ENCODE measurements around the gene ABCG8. TPM values are rescaled to one million over a fixed set of nuclear protein-coding genes. Genes with fewer than 3 reads are reported as not detected.
A peak's percentile ranks its signal among the peaks of the same experiment; 100 is the strongest.
"Not testable (repeated sequence)": the region's sequence is repeated elsewhere in the genome, so short reads cannot be mapped to it uniquely, and the experiment has no call there.

Gene ABCG8
- polyA plus RNA-seq, 4 donors = 10.5 to 38.9 (median 24.7) TPM

DNA sequence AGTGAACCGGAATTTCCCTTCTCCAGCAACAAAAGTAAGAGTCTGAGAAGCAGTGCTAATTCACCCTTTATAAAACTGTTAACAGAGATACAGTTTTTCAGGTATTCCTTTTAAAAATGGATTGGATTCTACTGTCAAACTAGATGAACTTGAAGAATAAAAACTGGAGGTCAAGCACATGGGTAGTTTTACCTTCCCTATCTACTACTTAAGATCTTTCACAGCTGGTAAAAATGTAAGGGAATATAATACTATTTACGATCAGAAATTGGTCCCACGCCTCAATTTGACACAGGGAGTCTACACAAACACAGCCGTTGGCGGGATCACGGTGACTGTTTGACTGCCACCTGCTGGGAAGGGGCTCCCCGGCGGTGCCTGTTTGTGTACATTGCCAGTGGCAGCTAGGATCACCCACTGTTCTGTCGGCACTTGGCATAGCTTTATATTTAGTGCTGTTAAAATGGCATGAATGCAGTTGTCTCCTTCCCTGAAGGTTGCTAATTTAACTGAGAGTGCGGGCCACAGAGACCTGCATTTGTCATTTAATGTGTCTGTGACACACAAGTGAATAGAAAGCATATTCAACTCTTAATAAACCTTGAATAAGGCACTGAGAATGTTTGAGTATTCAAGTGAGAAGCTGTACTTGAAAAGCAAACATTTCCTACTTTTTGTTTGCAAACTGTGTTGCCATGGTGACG, 59.5 kb downstream of the ABCG8 start:
- Histone ChIP-seq H3K27me3 (ENCODE audit: control insufficient read depth in 3 of 3, insufficient read depth in 3 of 3, low read length in 3 of 3) (no peaks in the 10 kb centered on the region), H3K36me3 (ENCODE audit: control insufficient read depth in 3 of 3, insufficient read depth in 2 of 3, low read depth in 1 of 3, low read length in 3 of 3) (peaks cover 8 to 15% (median 15%) of the 10 kb centered on the region in 3 donors), H3K4me3 (ENCODE audit: low read depth in 1 of 3, low read length in 3 of 3) (no peak overlapping the region), H3K9me3 (ENCODE audit: control insufficient read depth in 2 of 2, insufficient read depth in 1 of 2, low read depth in 1 of 2, low read length in 1 of 2) (no peaks in the 10 kb centered on the region), H3K4me1 (ENCODE audit: control insufficient read depth in 3 of 3, insufficient read depth in 2 of 3, low read depth in 1 of 3, low read length in 2 of 3) (peaks cover 0 to 2% (median 0%) of the 10 kb centered on the region in 3 donors), H3K27ac (ENCODE audit: low read depth in 1 of 3, low read length in 2 of 3) (no peak overlapping the region)
- 41 to 58% (median 58%) methylated on average over 11 of the region's 11 CpGs for WGBS, 3 donors
- FAIRE-seq (no peak), DNase-seq (peak; percentile 62 to 66)

DNA sequence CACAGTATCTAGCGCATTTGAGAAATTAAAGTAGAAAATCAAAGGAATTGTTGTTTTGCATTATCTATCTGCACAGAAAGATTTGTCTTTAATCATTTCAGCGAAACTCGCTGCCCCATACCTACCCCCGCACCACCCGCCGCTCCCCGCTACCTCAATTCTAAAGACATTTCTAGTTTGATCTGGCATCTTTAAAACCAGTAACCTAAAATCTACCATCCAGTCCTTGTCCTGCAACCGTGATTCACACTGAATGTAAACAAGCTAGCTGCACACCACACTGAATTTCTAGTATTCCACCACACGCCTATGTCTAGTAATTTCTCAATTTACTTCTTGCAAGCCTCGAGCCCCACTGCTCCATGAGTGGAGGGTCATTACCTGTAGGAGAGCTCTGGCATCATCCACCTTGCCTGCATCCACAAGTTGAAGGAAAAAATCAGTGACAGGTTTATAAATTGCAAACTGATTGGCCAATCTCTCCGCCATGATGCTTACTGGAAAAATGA, 60.1 kb downstream of the ABCG8 start:
- H3K4me3 ChIP-seq (ENCODE audit: low read depth in 1 of 3, low read length in 3 of 3) = no peak overlapping the region
- FAIRE-seq = no peak
- no peaks in the 10 kb centered on the region for H3K9me3 ChIP-seq (ENCODE audit: control insufficient read depth in 2 of 2, insufficient read depth in 1 of 2, low read depth in 1 of 2, low read length in 1 of 2)
- WGBS, 3 donors = 89 to 92% (median 90%) methylated on average over 11 of the region's 11 CpGs
- no peak for DNase-seq
- no peak overlapping the region for H3K27ac ChIP-seq (ENCODE audit: low read depth in 1 of 3, low read length in 2 of 3)
- H3K36me3 ChIP-seq (ENCODE audit: control insufficient read depth in 3 of 3, insufficient read depth in 2 of 3, low read depth in 1 of 3, low read length in 3 of 3) = peaks cover 5 to 17% (median 15%) of the 10 kb centered on the region in 3 donors
- no peaks in the 10 kb centered on the region for H3K27me3 ChIP-seq (ENCODE audit: control insufficient read depth in 3 of 3, insufficient read depth in 3 of 3, low read length in 3 of 3)
- peaks cover 0 to 2% (median 0%) of the 10 kb centered on the region in 3 donors for H3K4me1 ChIP-seq (ENCODE audit: control insufficient read depth in 3 of 3, insufficient read depth in 2 of 3, low read depth in 1 of 3, low read length in 2 of 3)

DNA sequence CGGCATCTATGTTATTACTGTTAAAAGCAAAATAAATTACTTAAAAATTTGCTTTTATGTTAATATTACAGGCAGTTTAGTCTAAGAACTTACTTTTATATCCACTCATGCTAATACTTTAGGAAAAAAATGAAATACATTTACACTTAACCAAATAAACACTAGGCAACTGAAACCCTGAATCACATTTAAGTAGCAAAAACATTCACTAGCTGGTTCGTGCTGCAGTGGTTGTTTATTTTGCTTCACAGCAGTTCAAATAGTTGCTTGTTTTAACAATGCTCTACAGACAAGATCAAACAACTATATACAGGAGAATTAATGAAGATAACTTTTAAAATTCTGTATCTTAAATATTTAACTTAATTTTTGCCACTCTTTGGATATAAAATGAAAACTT, 60.8 kb downstream of the ABCG8 start:
- 83 to 89% (median 87%) methylated on average over 2 of the region's 2 CpGs for WGBS, 3 donors
- H3K36me3 ChIP-seq (ENCODE audit: control insufficient read depth in 3 of 3, insufficient read depth in 2 of 3, low read depth in 1 of 3, low read length in 3 of 3) = peaks cover 3 to 22% (median 15%) of the 10 kb centered on the region in 3 donors
- H3K27me3 ChIP-seq (ENCODE audit: control insufficient read depth in 3 of 3, insufficient read depth in 3 of 3, low read length in 3 of 3) = no peaks in the 10 kb centered on the region
- H3K9me3 ChIP-seq (ENCODE audit: control insufficient read depth in 2 of 2, insufficient read depth in 1 of 2, low read depth in 1 of 2, low read length in 1 of 2) = no peaks in the 10 kb centered on the region
- FAIRE-seq (no peak), DNase-seq (no peak)
- H3K4me3 ChIP-seq (ENCODE audit: low read depth in 1 of 3, low read length in 3 of 3) = no peak overlapping the region
- H3K4me1 ChIP-seq (ENCODE audit: control insufficient read depth in 3 of 3, insufficient read depth in 2 of 3, low read depth in 1 of 3, low read length in 2 of 3) = peaks cover 0 to 2% (median 0%) of the 10 kb centered on the region in 3 donors
- no peak overlapping the region for H3K27ac ChIP-seq (ENCODE audit: low read depth in 1 of 3, low read length in 2 of 3)

DNA sequence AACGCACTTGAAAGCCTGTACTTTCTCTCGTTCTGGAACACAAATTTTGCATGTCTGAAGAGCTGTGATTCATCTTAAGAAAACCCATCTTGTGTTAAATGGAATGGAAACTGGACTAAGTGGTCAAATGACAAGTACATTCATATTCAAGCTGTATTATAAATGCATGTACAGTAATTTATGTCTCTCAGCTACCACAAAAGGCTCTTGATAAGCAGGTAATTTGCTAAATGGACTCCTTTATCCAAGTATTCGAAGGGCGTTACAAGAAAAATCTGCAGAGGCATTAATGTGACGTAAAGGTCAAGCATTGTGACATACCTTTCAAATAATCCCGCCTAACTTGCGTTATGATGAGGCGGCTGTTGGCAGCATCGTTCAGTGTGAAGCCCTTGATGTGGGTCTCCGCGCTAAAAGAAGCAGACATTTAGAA, 66.6 kb downstream of the ABCG8 start:
- Histone ChIP-seq H3K4me3 (ENCODE audit: low read depth in 1 of 3, low read length in 3 of 3) (no peak overlapping the region), H3K4me1 (ENCODE audit: control insufficient read depth in 3 of 3, insufficient read depth in 2 of 3, low read depth in 1 of 3, low read length in 2 of 3) (no peaks in the 10 kb centered on the region), H3K9me3 (ENCODE audit: control insufficient read depth in 2 of 2, insufficient read depth in 1 of 2, low read depth in 1 of 2, low read length in 1 of 2) (no peaks in the 10 kb centered on the region), H3K27ac (ENCODE audit: low read depth in 1 of 3, low read length in 2 of 3) (no peak overlapping the region), H3K36me3 (ENCODE audit: control insufficient read depth in 3 of 3, insufficient read depth in 2 of 3, low read depth in 1 of 3, low read length in 3 of 3) (peaks cover 3 to 24% (median 6%) of the 10 kb centered on the region in 3 donors), H3K27me3 (ENCODE audit: control insufficient read depth in 3 of 3, insufficient read depth in 3 of 3, low read length in 3 of 3) (no peaks in the 10 kb centered on the region)
- DNase-seq (no peak), FAIRE-seq (no peak)
- WGBS, 3 donors = 87 to 93% (median 88%) methylated on average over 11 of the region's 11 CpGs

DNA sequence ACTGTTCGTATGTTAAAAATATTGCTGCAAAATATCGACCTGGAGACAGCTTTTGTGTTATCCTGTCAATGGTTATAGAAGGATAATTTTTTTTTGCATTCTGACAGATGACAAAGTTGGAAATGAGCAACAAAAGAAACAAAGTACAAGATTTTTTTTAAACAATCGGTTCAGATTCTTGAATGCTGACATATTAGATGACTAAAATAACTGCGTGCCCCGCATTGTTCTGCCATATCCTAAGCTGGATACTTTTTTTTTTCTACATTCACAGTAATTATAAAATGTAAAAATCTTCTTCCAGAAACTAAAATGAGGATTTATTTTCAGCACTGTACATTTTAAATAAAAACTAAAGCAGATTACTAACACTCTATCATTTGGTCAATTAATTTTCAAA, 67.1 kb downstream of the ABCG8 start:
- whole genome bisulfite sequencing, 3 donors = 89 to 93% (median 91%) methylated on average over 5 of the region's 5 CpGs
- Histone ChIP-seq H3K4me1 (ENCODE audit: control insufficient read depth in 3 of 3, insufficient read depth in 2 of 3, low read depth in 1 of 3, low read length in 2 of 3) (no peaks in the 10 kb centered on the region), H3K27me3 (ENCODE audit: control insufficient read depth in 3 of 3, insufficient read depth in 3 of 3, low read length in 3 of 3) (no peaks in the 10 kb centered on the region), H3K36me3 (ENCODE audit: control insufficient read depth in 3 of 3, insufficient read depth in 2 of 3, low read depth in 1 of 3, low read length in 3 of 3) (peaks cover 3 to 24% (median 6%) of the 10 kb centered on the region in 3 donors), H3K4me3 (ENCODE audit: low read depth in 1 of 3, low read length in 3 of 3) (no peak overlapping the region), H3K27ac (ENCODE audit: low read depth in 1 of 3, low read length in 2 of 3) (no peak overlapping the region), H3K9me3 (ENCODE audit: control insufficient read depth in 2 of 2, insufficient read depth in 1 of 2, low read depth in 1 of 2, low read length in 1 of 2) (no peaks in the 10 kb centered on the region)
- DNase-seq (no peak), FAIRE-seq (no peak)

DNA sequence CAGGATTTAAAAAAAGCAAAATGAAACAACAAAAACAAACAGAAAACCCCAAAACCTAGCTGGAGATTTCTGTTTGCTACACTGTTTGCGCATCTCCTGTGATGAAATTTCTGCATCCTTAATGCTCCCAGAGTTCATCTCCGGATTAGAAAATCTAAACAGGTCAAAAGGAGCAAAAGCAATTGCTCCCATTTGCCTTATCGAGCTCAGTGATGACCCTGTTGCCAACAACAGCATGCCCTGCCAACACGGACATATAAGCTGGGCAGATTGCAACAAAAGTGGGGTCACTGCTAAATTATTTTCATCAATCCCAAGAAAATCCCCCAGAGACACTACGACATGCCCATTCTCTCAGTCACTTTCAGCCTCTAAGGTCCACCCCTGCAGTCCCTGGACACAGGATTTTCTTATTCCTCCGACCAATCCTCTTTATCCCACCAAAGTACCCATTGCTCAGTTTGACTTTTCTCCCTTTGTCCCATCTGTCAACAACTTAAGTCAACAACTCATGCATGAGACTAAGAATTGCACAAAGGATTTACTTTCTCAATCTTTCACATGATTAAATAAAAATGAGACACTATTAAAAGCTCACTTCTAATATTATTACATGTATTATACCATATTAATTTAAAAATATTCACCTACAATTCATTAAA, 67.8 kb downstream of the ABCG8 start:
- 93 to 95% (median 94%) methylated on average over 6 of the region's 6 CpGs for WGBS, 3 donors
- DNase-seq (no peak), FAIRE-seq (no peak)
- no peaks in the 10 kb centered on the region for H3K9me3 ChIP-seq (ENCODE audit: control insufficient read depth in 2 of 2, insufficient read depth in 1 of 2, low read depth in 1 of 2, low read length in 1 of 2)
- H3K4me3 ChIP-seq (ENCODE audit: low read depth in 1 of 3, low read length in 3 of 3) = no peak overlapping the region
- H3K4me1 ChIP-seq (ENCODE audit: control insufficient read depth in 3 of 3, insufficient read depth in 2 of 3, low read depth in 1 of 3, low read length in 2 of 3) = no peaks in the 10 kb centered on the region
- H3K27ac ChIP-seq (ENCODE audit: low read depth in 1 of 3, low read length in 2 of 3) = no peak overlapping the region
- no peaks in the 10 kb centered on the region for H3K27me3 ChIP-seq (ENCODE audit: control insufficient read depth in 3 of 3, insufficient read depth in 3 of 3, low read length in 3 of 3)
- H3K36me3 ChIP-seq (ENCODE audit: control insufficient read depth in 3 of 3, insufficient read depth in 2 of 3, low read depth in 1 of 3, low read length in 3 of 3) = peaks cover 6 to 26% (median 8%) of the 10 kb centered on the region in 3 donors

DNA sequence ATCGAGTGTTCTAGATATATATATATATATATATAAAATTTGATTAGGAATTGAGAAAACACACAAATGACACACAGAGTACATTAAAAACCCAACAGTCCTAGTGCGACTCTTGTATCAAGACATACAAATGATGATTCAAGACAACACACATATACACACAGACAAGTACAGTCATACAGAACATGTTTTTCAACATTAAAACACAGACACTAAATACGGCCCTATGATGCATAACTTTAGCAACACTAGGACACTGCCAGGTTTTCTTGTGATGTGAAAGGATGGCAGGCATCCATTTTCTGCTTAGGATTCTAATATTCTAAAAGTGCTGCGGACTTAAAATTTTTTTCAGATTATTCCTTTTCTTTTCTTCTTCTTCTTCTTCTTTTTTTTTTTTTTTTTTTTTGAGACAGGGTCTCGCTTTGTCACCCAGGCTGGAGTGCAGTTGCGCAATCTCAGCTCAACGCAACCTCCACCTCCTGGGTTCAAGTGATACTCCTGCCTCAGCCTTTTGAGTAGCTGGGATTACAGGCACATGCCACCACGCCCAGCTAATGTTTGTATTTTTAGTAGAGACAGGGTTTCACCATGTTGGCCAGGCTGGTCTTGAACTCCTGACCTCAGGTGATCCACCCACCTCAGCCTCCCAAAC, 72.5 kb downstream of the ABCG8 start:
- not testable (repeated sequence) for DNase-seq; H3K27ac ChIP-seq (ENCODE audit: low read depth in 1 of 3, low read length in 2 of 3); H3K27me3 ChIP-seq (ENCODE audit: control insufficient read depth in 3 of 3, insufficient read depth in 3 of 3, low read length in 3 of 3); FAIRE-seq; H3K9me3 ChIP-seq (ENCODE audit: control insufficient read depth in 2 of 2, insufficient read depth in 1 of 2, low read depth in 1 of 2, low read length in 1 of 2); H3K4me1 ChIP-seq (ENCODE audit: control insufficient read depth in 3 of 3, insufficient read depth in 2 of 3, low read depth in 1 of 3, low read length in 2 of 3); H3K4me3 ChIP-seq (ENCODE audit: low read depth in 1 of 3, low read length in 3 of 3)
- 88 to 95% (median 94%) methylated on average over 8 of the region's 8 CpGs for WGBS, 3 donors
- H3K36me3 ChIP-seq (ENCODE audit: control insufficient read depth in 3 of 3, insufficient read depth in 2 of 3, low read depth in 1 of 3, low read length in 3 of 3) = peaks cover 2 to 33% (median 8%) of the 10 kb centered on the region in 3 donors

DNA sequence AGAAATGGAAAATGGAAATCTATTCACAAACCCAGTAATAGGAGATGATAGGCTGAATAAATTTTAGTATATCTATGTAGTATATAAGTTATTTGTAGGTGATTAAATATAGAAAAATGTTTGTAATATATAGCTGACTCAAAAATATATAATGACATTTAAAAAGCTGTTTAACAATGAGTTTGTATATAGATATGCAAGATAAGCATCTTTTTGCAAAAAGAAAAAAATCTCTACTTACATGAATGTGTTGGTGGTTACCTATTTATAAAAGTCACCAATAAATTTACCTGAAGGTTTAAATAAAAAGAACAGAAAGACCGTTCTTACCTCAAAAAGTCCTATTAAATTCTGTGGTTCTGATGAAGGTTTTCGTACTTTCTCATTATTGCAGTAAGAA, 85.7 kb downstream of the ABCG8 start:
- Histone ChIP-seq H3K27ac (ENCODE audit: low read depth in 1 of 3, low read length in 2 of 3) (no peak overlapping the region), H3K4me1 (ENCODE audit: control insufficient read depth in 3 of 3, insufficient read depth in 2 of 3, low read depth in 1 of 3, low read length in 2 of 3) (no peaks in the 10 kb centered on the region), H3K4me3 (ENCODE audit: low read depth in 1 of 3, low read length in 3 of 3) (no peak overlapping the region), H3K36me3 (ENCODE audit: control insufficient read depth in 3 of 3, insufficient read depth in 2 of 3, low read depth in 1 of 3, low read length in 3 of 3) (peaks cover 5 to 17% (median 10%) of the 10 kb centered on the region in 3 donors), H3K27me3 (ENCODE audit: control insufficient read depth in 3 of 3, insufficient read depth in 3 of 3, low read length in 3 of 3) (no peaks in the 10 kb centered on the region), H3K9me3 (ENCODE audit: control insufficient read depth in 2 of 2, insufficient read depth in 1 of 2, low read depth in 1 of 2, low read length in 1 of 2) (no peaks in the 10 kb centered on the region)
- FAIRE-seq (no peak), DNase-seq (no peak)
- 97 to 99% (median 98%) methylated on average over 2 of the region's 2 CpGs for WGBS, 3 donors

Data from small intestine (tissue), 7 donors.